HG03025 (cell line): Measurements from ENCODE around the gene STAT2.
A peak's percentile ranks its signal among the peaks of the same experiment; 100 is the strongest.
"Not testable (repeated sequence)": the region's sequence is repeated elsewhere in the genome, so short reads cannot be mapped to it uniquely, and the experiment has no call there.

Experiments
- ATAC-seq: cut with Tn5 transposase; IDR thresholded peaks from one replicate; pipeline ENCODE4 v1.9.1; 2021; ENCODE audit warnings: mild to moderate bottlenecking, moderate library complexity; ENCODE audit not compliant: unreplicated experiment, low FRiP score

Gene STAT2

DNA sequence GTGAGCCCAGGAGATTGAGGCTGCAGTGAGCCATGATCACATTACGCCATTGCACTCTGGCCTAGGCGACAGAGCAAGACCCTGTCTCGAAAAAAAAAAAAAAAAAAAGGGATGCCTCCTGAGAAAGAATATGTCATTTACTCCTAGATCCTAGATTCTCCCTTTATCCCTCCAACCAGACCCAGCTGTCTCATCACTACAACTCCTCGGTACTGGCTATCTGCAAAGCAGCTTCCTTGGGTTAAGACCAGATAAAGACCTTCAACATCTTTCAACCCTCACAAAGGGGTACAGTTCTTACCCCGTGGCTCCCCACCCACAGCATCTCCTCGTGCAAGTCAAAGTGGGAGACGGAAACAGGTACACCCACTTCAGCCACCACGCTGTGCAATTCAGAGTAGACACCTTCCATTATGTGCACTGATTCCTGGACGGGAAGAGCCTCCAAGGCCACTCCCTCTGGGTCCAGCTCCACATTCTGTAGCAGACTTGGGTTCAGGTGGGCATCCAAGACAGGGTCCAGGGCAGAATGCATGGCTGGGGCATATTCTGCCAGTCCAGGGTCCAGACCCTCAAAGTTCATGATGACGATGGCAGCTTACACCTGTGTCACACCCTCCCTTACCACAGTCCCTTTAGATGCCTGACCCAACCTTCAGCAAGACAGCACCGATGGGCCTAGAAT is 27.3 kb downstream of the STAT2 start:
- no peak for ATAC-seq

DNA sequence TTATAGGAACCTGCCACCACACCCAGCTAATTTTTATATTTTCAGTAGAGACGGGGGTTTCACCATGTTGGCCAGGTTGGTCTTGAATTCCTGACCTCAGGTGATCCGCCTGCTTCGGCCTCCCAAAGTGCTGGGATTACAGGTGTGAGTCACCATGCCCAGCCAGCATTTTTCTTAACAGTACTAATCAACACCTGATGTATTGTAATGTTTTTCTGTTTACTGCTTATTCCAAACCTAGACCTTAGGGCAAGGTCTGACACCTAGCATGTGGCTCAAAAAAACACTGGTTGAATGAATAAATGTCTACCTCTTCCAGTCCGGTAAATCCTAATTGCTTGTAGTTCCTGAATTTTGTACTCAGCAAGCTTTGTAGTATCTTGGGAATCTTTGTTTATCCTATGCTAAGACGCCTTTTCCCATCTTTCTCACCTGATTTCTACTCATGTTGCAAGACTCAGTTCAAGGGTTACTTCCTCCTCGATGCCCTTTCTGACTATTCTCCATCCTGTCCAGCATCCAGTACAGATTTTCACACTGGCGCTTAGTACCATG is 28.9 kb downstream of the STAT2 start:
- no peak for ATAC-seq

DNA sequence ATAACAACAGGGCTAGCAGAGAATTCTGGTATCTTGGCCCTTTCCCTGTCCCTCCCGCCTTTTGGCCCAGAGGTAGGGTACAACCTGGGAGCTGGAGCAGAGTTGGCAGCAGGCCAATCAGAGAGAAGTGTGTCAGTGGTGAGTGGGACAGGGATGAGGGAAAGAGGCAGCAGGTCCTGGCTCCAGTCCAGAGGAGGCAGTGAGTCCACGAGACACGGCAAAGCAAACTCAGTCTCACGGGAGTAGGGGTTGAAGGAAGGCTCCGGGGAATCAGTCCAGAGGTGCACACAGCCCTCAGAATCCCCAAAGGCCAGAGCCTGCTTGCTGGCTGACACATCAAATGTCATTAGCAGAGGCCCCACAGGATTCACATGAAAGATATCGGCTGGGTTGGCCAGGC is 33.4 kb downstream of the STAT2 start:
- ATAC-seq: no peak

DNA sequence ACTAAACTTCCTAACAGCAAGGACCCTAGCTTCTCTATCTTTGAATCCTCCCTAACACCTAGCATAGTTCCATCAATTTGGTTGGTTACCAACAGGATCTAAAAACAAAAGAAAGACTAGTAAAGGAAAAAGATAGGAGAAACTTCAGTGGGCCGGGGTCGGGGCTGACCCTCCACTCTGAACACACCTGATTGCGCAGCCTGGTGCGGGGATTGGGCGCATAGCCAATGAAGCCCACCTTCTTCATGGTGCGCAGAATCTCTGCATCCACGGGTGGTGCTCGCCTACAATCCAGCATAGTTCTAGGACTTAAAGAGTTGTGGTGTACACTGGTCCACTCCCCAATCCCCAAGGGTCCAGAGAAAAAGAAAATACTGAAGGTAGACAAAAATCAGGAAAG is 33.8 kb downstream of the STAT2 start:
- no peak for ATAC-seq

DNA sequence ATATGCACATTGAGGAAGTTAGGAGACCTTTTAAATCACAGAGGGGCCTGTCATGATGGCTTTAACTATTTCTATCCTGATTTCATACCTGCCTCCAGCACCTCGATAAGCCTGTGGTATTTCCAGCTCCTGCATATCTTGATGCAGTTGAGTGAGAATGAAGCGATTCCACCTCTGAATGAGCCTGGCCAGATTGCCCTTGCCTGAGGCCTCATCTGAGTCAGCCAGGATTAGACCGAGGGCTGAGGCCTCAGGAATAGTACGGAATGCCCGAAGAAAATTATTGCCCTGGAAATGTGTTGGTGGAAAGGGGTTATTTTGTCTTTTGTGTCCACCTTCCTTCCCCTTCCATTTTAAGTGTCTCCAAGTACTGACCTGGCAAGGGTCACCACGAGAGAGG is 35.7 kb downstream of the STAT2 start:
- ATAC-seq: no peak

DNA sequence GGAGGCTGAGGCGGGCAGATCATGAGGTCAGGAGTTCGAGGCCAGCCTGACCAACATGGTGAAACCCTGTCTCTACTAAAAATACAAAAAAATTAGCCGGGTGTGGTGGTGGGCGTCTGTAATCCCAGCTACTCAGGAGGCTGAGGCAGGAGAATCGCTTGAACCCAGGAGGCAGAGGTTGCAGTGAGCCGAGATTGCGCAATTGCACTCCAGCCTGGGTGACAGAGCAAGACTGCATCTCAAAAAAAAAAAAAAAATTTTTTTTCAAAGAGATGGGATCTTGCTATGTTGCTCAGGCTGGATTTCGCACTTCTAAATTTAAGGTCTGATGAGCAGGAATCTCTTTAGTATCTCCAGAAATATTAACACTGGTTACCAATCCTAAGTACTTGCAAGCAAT is 38.3 kb downstream of the STAT2 start:
- not testable (repeated sequence) for ATAC-seq

DNA sequence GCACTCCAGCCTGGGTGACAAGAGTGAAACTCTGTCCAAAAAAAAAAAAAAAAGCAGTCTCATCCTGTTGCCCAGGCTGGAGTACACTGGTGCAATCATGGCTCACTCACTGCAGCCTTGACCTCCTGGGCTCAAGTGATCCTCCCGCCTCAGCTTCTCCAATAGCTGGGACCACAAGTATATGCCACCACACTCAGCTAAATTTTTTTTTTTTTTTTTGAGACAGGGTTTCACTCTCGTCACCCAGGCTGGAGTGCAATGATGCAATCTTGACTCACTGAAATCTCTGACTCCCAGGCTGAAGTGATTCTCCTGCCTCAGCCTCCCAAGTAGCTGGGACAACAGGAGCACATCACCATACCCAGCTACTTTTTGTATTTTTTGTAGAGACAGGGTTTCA is 38.9 kb downstream of the STAT2 start:
- ATAC-seq: no peak

DNA sequence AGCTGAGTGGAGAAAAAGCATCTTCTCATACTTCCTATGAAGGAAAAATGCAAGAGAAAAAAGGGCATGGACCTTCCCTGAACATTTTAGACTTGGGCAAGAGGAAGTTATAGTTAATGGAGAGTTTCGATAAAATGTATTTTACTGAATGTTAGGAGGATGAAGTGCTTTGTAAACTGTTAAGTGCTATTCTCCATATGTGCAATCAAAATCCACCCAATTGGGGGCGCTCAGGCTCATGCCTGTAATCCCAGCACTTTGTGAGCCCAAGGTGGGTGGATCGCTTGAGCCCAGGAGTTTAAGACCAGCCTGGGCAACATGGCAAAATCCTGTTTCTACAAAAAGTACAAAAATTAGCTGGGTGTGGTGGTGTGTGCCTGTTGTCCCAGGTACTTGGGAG is 42.2 kb downstream of the STAT2 start:
- ATAC-seq: no peak

DNA sequence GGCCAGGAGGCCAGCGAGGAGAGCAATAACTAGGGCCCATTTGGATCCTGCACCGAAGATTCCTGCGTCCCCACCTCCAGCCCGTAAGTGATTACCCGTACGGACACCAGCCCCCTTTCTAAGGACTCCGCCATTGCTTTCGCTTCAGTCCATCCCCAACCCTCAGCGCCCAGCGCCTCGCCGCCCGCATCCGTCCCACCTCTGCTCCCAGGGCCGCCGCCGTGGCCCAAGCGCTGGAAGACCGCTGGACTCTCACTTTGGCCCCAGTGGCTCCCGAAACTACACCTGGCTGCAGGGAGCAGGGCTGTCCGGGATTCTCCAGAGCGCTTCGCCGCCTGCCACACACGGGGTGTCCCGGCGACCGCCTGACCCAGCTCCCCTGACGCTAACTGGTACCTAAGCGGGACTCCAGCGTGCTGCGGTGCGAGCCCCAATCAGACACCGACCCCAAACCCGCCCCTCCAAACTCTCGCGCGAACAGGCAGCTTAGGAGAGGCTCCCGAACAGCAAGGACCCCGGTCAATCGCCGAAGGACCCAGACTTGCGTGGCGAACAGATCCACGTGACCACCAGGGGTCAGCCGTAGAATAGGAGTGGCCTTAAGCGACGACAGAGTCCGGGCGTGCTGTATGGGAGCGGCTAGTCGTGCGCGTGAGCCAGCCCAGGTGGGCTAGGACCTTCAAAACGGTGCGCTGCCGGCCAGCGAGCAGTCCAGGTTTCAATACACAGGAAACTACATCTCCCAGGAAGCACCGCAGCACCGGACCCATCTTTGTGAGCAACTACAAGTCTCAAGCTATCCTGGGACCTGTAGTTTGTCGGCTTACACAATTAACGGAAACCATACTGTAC is 44.1 kb downstream of the STAT2 start, which contains the start of gene CNPY2:
TSS of gene CNPY2 (minus strand) at position 367 of the 852 bp plus-strand sequence. CDS start 771 bp downstream, outside the sequence.
- peak; percentile 83 for ATAC-seq

DNA sequence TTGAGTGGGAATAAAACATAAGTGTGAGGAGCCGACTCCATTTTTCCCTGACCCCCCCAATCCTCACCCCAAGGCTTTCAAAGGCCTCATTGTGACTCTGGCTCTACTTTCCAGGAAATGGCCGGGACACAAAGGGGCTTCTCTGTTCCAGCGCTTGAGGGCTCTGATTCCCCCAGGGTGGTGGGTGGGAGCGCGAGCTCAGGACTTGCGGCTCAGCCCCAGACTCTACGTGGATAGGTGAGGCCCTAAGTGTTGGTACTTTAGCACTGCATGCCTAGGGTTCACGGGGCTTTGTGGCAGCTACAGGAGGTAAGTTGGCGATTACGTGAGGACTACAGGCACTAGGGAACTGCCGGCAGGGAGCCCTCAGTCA is 44.7 kb downstream of the STAT2 start:
- ATAC-seq: no peak

DNA sequence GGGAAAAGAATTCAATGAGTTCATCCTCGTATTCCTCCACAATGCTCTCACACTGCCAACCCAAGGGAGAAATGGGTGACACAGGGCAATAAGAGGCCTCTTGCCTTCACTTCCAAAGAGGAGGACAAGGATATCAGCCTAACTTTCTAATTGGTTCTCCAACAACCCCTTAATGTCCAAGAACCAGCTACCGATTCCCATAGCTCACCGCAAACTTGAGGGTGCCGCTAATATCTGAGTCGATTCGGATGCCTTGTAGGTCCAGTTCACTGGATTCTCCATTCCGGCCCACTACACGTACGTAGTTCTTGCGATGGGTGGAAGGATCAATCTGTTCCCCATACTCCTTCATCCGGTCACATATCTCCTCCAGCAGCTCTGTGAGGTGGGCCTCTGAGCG is 48.9 kb downstream of the STAT2 start:
- ATAC-seq: no peak

DNA sequence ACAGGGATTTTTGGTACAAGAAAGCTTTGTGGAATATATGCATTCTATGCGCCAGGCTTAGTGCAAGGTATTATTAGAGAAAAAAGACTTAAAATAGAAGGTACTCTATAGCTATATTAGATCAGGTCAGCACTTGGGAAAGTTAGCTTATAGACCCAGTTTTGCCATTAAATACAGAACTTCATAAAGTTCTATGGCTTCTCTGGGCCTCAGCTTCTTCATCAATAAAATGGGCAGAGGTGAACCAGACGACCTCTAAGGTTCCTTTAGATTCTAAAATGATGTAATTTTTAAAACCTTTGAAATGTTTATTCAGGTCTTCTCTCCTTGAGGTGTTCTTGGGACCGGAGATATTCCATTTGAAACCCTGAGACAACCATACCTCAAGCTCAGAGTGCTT is 51.2 kb downstream of the STAT2 start:
- no peak for ATAC-seq

DNA sequence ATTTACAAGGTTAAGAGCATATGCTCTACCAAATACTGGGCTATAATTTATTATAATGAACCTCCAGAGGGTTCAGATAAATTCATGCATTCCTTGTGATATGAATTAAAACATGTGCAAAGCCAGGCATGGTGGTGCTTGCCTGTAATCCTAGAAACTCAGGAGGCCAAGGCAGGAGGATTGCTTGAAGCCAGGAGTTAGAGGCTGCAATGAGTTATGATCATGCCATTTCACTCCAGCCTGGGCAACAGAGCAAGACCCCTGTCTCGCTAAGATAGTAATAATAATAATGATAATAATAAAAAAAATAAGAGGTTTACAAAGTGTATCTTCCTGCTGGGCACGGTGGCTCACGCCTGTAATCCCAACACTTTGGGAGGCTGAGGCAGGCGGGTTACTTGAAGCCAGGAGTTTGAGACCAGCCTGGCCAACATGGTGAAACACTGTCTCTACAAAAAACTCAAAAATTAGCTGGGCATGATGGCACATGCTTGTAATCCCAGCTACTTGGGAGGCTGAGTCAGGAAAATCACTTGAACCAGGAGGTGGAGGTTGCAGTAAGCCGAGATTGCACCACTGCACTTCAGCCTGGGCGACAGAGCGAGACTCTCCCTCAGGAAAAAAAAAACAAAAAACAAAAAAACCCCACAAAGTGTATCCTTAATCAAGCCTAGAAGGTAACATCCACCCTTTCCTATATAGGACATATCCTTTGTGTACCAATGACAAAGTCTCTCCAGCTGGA is 52.5 kb downstream of the STAT2 start:
- no peak for ATAC-seq

DNA sequence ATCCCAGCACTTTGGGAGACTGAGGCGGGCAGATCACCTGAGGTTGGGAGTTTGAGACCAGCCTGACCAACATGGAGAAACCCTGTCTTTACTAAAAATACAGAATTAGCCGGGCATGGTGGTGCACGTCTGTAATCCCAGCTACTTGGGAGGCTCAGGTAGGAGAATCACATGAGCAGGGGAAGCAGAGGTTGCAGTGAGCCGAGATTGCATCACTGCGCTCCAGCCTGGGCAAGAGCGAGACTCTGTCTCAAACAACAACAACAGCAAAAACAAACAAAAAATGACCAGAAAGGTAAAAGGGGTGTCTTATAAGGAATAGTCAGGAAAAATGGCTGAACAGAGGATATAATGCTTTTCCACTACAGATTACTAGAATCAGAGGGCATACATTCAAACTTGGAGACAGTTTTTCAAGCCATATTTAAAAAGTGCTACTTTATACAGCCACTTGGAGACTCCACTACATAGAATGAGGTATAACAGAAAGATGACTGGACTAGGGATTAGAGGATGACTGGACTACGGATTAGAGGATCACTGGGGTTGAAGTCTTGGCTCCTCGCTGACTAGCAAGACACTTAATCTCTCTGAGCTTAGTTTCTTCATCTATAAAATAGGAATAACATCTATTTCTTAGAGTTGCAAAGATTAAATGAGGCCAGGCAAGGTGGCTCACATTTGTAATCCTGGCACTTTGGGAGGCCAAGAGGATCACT is 54.9 kb downstream of the STAT2 start:
- ATAC-seq: no peak

DNA sequence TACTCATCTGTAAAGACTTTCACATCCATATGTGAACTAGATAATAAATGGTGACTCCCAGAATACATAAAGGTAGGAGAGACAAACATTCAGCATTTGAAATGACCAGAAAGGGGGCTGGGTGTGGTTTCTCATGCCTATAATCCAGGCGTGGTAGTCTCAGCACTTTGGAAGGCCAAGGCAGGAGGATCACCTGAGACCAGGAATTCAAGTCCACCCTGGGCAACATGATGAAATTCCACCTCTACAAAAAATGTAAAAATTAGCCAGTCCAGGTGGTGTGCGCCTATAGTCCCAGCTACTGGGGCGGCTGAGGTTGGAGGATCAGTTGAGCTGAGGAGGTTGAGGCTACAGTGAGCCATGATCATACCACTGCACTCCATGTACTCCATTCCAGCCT is 55.6 kb downstream of the STAT2 start:
- ATAC-seq: no peak

DNA sequence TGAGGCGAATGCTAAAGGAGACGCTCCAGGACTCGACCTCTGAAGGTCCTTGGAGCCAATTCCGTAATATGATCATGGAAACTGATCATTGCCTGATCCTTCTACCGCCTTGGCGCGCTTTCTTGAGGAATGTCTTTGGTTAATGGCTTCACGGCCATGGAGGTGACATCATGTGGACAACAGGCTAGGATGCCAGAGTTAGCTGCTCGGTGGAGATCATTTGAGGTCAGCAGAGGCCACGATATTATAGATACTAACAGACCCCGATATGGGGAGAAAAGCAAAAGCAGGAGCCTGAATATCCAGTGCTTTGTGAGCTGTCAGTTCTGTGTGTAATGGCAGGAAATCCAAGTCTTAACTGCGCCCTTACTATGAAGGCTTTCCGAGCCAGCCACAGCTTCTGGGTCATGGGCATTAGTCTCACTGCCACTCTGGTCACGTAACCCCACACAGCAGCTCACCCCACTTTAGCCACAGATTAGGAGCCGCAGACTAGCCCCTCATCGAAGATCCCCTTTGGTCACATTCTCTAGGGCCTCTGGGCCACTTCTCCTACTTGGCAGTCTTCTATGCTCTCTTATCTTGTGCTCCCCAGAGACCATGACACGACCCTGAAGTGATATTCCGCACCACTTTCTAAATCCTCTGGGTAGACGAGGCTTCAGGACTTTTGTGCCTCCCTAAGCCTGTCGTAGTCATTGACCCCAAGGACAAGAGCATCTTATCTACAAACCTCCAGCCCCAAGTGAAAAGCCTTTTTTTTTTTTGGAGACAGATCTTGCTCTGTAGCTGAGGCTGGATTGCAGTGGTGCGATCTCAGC is 59.1 kb downstream of the STAT2 start:
- ATAC-seq: no peak

DNA sequence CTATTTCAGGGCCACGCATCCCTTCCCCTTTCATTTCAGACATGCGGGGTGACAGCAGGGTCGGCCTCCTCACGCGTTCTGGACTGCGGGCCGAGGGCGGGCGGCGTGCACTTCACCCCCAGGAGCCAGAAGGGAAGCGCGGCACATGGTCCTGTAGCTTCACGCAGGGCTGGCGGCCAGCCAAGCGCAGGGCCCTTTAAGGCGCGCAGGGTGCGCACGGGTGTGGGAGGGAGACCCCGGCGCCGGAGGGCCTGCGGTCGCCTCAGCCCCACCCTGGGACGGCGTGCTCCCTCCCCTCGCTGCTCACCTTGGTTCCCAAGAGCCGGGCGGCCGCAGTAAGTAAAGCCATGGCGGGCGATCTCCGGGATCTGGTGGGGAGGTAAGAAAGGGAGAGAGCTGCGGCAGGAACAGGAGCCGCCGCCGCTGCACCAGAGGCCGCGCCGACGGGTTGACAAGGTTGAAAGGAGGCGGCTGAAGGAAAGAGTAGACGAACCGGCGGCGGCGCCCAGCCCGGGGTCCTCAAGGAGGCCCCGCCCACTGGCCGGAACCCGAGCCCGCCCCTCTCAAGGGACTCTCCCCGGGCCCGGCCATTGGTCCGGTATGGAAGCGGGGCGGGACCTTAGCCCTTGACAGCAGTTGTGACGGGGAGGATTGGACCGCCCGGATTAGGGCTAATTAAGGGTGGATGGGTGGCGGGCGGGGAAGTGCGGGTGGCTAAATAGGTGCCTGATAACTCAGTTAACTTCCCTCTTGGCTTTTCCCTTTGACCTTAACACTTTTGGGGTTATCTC is 59.9 kb downstream of the STAT2 start, which contains the start of gene CS:
TSS of gene CS (minus strand) at position 478 of the 791 bp plus-strand sequence. CDS start at position 349, 129 bp downstream.
- ATAC-seq: peak; percentile 88

DNA sequence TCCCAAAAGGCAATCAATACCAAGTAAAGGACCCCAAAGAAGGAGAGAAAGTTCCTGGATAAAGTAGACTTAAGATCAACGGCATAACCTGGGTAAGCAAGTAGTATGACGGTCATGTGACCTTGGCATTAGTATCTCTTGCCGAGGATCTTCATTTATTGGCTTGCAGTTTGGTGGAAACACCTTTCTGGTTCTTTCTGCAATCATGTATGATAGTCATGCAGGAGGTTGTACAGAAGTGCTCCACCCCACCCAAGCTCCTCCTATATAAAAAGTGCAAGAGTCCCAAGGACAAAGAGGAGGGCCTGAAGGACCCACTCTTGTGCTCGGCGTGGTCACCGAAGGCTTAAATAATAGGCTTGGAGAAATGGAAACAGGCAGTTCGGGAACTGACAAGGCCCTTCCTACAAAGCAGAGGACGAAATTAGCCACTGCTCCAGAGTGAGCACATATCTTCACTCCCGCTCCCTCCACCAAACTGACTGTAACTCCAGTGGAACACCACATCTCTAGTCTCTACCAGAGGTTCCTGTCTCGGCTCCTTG is 60.5 kb downstream of the STAT2 start:
- ATAC-seq: no peak
